GM10847 (cell line): ENCODE data around the gene TLE6.

Source experiments
- POLR2A ChIP-seq: IDR thresholded peaks from 2 replicates; pipeline ENCODE4 v1.6.1; 2011; ENCODE audit not compliant: insufficient read length; ENCODE audit errors: extremely low read depth

TLE6 gene

DNA sequence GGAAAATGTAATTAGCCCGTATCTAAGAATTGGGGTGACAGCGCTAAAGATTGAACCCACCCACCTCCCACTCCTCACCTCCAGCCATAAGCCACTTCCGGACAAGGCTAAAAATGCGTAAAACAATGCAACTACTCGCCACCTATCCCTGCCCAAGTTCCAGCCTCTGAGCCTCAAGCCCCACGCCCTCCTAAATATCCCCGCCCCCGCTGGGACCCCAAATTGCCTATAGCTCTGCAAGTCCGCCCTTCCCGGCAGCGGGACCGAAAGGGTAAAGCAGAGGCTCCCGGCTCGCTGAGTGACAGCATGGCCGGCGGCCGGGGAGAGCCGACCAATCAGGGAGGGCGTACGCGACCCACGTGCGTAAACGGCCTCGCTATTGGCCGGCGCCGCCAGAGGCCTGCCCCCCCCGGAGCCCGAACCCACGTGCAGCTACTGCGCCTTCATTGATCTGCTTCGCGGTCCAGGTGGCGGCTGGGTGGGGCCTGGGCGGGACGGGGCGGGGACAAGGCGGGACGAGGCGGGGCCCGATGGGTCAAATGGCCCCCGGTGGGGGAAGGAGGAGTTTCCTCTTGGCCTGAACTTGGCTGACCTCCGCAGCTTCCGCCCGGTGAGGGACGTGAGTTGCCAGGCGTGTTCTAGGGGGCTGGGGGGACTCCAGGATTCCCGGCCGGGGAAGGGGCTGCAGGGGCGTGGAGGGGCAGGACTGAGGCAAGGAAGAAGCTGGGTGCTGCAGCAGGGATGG is at the start of gene TLE6:
TSS of gene TLE6 (plus strand) at position 564 of the 745 bp plus-strand sequence. CDS start 670 bp downstream, outside the sequence.
- peak; percentile 41 for TF ChIP-seq POLR2A

DNA sequence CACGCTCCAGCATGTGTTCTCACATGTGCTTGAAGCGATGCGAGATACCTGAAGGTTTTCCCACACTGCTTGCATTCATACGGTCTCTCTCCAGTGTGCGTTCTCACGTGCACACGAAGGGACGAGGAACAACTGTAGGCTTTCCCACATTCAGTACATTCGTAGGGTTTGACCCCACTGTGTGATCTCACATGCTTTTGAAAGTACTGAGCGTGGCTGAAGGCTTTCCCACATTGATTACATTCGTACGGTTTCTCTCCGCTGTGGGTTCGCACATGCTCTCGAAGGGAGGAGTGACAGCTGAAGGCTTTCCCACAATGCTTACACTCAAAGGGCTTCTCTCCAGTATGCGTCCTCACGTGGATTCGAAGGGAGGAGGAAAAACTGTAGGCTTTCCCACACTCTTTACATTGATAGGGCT is 43.9 kb upstream of the TLE6 start:
- no peak for TF ChIP-seq POLR2A

DNA sequence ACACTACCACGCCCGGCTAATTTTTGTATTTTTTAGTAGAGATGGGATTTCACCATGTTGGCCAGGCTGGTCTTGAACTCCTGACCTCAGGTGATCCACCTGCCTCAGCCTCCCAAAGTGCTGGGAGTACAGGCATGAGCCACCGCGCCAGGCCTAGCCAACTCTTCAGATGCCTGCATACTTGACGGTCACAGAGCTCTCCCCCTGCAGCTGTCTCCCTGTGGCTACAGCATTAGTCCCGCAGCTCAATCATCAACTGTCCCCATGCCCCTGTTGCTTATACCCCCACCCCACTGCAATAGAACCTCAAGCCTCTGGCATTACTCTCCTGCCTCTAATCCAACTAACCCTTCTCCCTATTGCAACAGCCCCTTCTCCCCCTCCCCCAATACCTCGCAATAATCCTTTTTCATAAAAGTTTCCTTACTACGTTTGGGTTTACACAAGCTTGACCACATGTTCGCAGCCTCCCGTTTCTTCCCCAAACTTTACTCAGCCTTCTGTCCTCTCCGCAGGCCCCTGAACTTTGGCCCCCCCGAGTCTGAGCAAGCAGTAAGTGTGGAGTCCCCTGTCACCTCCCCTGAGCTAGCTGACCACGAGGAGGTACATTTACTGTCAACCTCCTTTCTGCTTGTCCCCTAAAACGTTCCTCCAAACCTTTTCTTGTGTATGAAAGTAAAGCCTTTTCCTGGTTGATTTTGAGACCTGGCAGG is 34.3 kb upstream of the TLE6 start:
- no peak for TF ChIP-seq POLR2A

DNA sequence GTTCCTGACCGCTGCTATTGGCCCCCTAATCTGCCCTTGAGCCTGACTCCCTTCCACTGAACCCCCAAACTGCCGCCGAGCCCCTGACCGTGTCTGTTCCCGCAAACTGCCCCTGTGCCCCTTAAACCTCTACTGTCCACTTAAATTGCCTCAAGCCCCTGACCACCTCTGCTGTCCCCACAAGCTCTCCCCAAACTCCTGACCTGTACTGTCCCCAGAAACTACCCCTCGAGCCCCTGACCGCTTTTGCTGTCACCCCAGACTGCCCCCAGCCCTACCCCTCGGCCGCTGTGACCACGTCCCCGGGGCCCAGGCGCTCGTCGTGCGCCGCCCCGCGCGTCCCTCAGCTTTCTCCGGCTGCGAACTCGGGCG is 33.0 kb upstream of the TLE6 start:
- no peak for TF ChIP-seq POLR2A

DNA sequence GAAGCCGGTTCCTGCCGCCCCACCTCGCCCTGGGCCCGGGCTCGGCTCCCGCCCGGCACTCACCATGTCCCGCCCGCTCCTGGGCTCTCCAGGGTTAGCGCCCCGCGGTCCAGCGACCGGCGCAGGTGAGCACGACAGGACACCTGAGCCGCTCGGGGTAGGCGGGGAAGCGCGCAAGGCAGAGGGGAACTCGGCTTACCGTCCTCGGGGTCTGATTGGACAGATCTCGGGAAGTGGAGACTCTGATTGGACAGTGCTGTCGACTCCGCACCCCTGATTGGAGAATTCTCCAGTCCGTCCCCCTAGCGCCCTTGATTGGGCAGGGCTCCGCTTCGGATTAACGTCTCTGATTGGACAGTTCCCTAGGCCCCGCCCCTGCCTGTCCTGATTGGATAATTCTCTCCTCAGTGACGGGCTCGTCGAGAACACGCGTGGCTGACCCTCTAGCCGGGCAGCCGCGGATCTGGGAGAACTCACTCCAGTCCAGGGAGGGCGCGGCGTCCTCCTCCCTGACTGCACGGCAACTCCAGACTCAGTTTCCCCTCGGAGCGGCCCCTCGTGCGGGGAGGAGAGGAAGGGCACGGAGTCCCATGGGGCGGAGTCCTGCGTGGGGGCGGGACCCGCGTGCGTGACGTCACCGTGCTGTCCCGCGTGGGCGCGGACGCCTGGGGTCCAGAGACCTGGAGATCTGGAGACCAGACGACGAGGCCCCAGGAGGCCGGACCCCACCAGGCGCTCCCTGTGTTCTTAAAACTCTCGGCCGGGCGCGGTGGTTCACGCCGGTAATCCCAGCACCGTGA is 32.4 kb upstream of the TLE6 start, which contains the start of gene ZNF77:
TSS of gene ZNF77 (minus strand) at position 197 of the 800 bp plus-strand sequence. CDS start at position 66, 131 bp downstream.
- peak; percentile 44 for TF ChIP-seq POLR2A

DNA sequence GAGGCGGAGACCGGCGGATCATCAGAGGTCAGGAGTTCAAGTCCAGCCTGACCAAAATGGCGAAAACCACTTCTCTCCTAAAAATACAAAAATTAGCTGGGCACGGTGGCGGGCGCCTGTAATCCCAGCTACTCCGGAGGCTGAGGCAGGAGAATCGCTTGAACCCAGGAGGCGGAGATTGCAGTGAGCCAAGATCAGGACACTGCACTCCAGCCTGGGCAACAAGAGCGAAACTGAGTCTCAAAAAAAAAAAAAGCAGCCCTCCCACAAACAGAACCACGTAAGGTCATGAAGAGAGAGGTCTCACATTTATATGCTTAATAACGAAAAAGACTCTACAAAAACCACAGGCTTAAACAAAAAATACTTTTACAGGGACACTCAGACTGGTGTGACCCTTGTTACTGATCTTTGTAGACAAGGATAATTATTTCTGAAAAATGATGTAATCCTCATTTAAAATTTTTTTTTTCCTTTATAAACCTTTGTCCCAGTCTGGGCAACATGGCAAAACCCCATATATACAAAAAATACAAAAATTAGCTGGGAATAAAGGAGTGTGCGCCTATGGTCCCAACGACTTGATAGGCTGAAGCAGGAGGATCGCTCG is 31.7 kb upstream of the TLE6 start:
- no peak for TF ChIP-seq POLR2A

DNA sequence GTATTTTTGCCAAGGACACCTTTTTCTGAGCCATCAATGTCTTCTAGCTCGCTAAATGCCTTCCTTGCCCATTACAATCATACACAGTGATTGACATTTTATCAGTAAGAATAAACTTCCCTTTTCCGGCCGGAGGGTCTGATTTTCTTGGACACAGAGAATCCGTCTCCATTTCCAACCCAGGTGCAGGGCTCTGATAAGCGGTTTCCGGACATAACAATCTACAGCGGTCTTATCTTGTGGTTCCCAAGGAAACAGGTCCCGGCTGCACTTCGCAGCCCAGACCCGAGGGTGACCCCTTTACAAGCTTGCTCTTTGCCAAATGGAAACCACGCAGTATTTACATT is 27.5 kb upstream of the TLE6 start:
- TF ChIP-seq POLR2A: no peak

DNA sequence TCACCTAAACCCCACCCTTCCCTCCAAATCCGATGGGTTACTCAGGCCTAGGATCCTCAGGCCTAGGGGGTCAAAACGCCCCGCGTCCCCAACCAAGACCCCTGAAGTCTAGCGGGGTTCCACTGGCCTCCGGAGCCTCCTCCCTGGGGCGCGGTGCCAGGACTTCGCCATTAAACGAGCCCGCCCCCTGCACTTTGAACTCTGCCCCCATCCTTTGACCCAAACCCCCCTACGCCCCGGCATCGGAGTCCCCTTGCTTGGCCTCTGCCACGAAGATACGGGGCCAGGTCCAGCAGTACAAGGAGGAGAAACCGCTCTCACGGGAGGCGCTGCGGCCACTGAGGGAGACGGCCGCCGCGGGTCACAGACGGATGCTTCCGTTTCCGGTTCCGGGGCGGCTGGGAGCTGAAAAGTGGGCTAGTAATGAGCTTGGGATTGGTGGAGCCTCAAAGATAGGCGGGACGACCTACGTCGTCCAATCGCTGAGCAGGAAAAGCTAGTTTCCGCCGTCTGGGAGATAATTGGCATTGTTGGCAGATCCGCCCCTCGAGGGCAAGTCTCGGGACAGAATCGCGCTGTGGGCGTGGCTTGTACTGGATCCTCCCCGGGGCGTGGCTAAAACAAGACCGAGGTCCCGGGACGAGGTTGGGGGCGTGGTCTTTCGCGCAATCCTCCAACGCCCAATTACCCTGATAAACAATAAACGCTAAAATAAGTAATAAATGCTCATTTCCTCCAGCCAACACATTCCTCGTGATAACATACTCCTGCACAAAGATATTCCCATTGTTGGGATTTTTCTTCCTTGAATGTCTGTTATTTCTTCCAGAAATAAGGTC is 26.9 kb upstream of the TLE6 start:
- peak; percentile 95 for TF ChIP-seq POLR2A

DNA sequence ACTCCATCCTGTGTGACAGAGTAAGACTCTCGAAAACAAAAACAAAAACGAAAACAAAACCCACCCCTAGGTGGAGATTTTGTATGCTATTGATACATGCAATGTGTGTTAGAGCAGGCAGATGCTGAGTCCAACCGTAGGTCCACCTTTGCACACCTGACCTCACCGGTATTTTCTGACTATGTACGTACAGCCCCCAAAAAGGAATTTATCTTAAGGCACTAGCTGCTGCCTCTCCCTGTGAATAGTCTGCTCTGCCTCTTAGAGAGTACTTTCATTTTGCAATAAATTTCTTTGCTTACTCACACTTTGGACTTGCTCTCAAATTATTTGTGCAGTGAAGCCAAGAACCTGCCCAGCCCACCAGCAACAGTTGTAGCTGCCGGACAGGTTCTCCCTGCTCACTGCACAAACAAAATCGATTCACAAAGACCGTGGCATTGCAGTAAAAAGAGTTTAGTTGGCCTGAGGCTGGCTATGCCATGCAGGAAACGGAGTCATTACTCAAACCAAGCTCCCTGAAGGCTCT is 24.3 kb upstream of the TLE6 start:
- no peak for TF ChIP-seq POLR2A

DNA sequence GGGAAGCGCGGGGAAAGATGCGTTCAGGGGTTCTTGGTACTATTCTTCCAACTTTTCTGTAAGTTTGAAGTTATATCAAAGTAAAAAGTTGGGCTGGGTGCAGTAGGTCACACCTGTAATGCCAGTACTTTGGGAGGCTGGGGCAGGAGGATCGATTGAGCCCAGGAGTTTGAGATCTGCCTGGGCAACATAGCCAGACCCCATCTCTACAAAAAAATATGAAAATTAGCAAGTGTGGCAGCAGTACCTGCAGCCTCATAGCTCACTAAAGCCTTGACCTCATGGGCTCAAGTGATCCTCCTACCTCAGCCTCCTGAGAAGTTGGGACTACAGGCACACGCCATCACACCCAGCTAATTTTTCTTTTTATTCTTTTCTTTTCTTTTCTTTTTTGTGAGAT is 20.2 kb upstream of the TLE6 start:
- TF ChIP-seq POLR2A: no peak

DNA sequence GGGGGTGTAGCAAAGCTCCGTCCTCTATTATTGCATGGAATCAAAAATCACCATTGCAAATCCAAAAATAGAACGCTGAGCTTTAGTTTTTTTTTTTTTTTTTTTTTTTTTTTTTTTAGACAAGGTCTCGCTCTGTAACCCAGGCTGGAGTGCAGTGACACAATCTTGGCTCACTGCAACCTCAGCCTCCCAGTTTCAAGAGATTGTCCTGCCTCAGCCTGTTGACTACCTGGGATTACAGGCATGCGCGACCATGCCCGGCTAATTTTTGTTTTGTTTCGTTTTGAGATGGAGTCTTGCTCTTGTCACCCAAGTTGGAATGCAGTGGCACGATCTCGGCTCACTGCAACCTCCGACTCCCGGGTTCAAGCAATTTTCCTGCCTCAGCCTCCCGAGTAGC is 17.2 kb upstream of the TLE6 start:
- TF ChIP-seq POLR2A: no peak

DNA sequence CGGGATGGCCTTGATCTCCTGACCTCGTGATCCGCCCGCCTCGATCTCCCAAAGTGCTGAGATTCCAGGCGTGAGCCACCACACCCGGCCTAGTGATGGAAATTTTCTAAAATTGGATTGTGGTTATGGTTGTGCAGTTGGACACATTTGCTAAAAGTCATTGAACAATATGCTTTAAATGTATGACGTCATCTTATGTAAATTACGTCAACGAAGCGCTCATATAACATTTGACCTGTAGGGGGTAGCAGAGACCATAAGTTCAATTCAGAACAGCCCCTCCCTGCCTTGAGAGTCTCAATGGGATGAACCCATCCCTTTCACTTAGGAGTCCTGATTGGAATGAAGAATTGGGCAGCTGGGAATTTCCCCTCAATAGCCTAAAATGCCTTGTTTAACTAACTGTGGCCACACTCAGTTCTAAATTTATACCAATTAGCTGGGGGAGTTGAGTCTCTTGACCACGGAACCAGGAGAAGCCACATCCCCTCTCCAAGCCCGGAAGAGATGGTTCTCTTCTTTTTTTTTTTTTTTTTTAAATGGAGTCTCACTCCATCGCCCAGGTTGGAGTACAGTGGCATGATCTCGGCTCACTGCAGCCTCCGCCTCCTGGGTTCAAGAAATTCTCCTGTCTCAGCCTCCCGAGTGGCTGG is 15.2 kb upstream of the TLE6 start:
- no peak for TF ChIP-seq POLR2A

DNA sequence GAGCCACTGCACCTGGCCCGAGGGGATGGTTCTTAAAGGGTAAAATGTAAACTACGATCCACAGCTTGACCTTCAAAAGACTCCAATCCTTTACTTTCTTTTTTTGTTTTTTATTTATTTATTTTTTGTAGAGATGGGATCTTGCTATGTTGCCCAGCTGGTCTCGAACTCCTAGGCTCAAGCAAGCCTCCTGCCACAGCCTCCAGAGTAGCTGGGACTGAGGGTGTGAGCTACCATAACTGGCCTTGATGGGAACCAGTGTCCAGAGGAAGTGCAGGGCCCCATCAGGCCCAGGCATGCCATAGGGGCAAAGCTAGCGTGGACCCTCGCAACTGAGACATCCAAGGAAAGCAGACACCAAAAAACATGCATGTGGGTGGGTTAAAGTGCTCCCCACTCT is 14.2 kb upstream of the TLE6 start:
- TF ChIP-seq POLR2A: no peak

DNA sequence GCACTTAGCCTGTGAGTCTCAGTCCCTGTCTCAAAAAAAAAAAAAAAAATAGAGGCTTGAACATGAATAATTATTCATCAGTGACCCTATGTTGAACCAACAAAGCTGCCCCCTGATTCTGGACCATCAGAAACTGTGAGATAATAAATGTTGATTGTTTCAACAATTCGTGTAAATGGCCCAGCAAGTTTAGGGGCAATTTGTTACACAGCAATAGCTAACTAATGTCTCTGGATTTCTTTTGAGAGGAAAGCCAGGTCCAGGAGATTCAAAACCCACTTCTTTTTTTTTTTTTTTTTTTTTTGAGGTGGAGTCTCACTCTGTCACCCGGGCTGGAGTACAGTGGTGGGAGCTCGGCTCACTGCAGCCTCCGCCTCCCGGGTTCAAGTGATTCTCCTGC is 12.5 kb upstream of the TLE6 start:
- TF ChIP-seq POLR2A: no peak
